Measurements from ENCODE around the gene C1QTNF9B. TPM values are rescaled to one million over a fixed set of nuclear protein-coding genes. Genes with fewer than 3 reads are reported as not detected.

Gene C1QTNF9B
- total and polyA plus RNA-seq, 2 of the 13 experiments (the other 11 are each of a cell fraction or from before 2014, with no cell fraction given) = not detected

DNA sequence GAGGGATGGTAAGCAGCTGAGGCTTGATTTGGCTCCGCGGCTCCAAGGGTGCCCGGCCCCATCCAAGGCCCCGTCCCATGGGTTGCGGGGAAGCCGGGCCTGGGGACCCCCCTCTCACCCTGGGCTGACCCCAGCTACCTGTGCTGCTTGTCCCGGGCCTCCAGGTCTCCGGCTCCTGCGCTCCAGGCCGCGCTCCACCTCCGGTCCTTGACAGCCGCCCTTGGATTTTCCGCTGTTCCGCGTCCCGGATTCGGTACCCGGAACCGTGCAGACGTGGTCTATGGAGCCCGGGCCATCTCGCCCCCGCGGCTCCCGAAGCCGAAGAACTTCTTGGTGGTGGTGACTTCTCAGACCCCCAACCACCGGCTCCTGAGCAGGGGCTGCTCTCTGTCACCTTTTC, 48.3 kb upstream of the C1QTNF9B start:
- no peaks in the 10 kb centered on the region for H3K79me2 ChIP-seq (ENCODE audit: insufficient read depth, low read length)
- TF ChIP-seq, protein P1, sequence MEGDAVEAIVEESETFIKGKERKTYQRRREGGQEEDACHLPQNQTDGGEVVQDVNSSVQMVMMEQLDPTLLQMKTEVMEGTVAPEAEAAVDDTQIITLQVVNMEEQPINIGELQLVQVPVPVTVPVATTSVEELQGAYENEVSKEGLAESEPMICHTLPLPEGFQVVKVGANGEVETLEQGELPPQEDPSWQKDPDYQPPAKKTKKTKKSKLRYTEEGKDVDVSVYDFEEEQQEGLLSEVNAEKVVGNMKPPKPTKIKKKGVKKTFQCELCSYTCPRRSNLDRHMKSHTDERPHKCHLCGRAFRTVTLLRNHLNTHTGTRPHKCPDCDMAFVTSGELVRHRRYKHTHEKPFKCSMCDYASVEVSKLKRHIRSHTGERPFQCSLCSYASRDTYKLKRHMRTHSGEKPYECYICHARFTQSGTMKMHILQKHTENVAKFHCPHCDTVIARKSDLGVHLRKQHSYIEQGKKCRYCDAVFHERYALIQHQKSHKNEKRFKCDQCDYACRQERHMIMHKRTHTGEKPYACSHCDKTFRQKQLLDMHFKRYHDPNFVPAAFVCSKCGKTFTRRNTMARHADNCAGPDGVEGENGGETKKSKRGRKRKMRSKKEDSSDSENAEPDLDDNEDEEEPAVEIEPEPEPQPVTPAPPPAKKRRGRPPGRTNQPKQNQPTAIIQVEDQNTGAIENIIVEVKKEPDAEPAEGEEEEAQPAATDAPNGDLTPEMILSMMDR (CRISPR knock-in tag; IDR thresholded peaks at IDR 0.05) = no peak
- TF ChIP-seq POLR2AphosphoS5 (IDR thresholded peaks at IDR 0.05; ENCODE audit: low read depth, low read length) (no peak), CERS6 (CRISPR knock-in tag; IDR thresholded peaks at IDR 0.05) (no peak), TAF15 (IDR thresholded peaks at IDR 0.05; ENCODE audit: low read depth, low read length, poor library complexity, severe bottlenecking) (no peak), ZNF75D (CRISPR knock-in tag; IDR thresholded peaks at IDR 0.05; ENCODE audit: borderline replicate concordance) (no peak), XBP1 (CRISPR knock-in tag; IDR thresholded peaks at IDR 0.05) (no peak), NAIF1 (CRISPR knock-in tag; IDR thresholded peaks at IDR 0.05; ENCODE audit: borderline replicate concordance) (no peak), RORA (CRISPR knock-in tag; IDR thresholded peaks at IDR 0.05) (no peak), GMEB2 (CRISPR knock-in tag; IDR thresholded peaks at IDR 0.05; ENCODE audit: low read depth) (no peak), ZNF639 (CRISPR knock-in tag; conservative IDR thresholded peaks at IDR 0.05) (no peak), ZFP91 (CRISPR knock-in tag; IDR thresholded peaks at IDR 0.05; ENCODE audit: borderline replicate concordance) (no peak)
- 60% methylated on average over 24 of the region's 28 CpGs for WGBS (ENCODE audit: low lambda C conversion rate)
- in situ Hi-C loops (cut with HindIII; ENCODE audit: extremely low pct_ligation_motif_present, low pct_unique_long_range_greater_than_20kb) = no loop called here
- peaks cover 0 to 4% of the 10 kb centered on the region in 2 experiments; a peak in 1 of 5 replicates for H3K27me3 ChIP-seq (ENCODE audit: control insufficient read depth in 1 of 2, insufficient read depth in 2 of 2, low read length in 2 of 2)
- ChIA-PET POLR2A (no interaction called here), CTCF (ENCODE audit: low intra/inter-chr PET ratio, low total read pairs) (no interaction called here)
- H3K9ac ChIP-seq (ENCODE audit: insufficient read depth, low read depth, low read length) = no peak overlapping the region
- no peaks in the 10 kb centered on the region for H3K36me3 ChIP-seq (replicated peaks in 1 of 2; ENCODE audit: control insufficient read depth in 1 of 2, insufficient read depth in 2 of 2, low read length in 2 of 2)
- no peak overlapping the region for H3K4me2 ChIP-seq (ENCODE audit: low read depth, low read length)
- H3K4me3 ChIP-seq (replicated peaks in 1 of 3; ENCODE audit: insufficient read depth in 1 of 3, low read depth in 2 of 3, low read length in 3 of 3) = no peak overlapping the region
- no peaks in the 10 kb centered on the region for H4K20me1 ChIP-seq (ENCODE audit: insufficient read depth, low read length)
- H3K9me3 ChIP-seq (ENCODE audit: low read length) = no peaks in the 10 kb centered on the region
- H3K4me1 ChIP-seq (ENCODE audit: insufficient read depth, low read length) = no peaks in the 10 kb centered on the region
- ATAC-seq = no peak
- intact Hi-C loops (cut with micrococcal nuclease; ENCODE audit: unreplicated experiment) = no loop called here
- H3K27ac ChIP-seq (ENCODE audit: extremely low read length, insufficient read depth, low read length) = no peak overlapping the region
- no peak for FAIRE-seq
- no peak for DNase-seq (ENCODE audit: low spot score)
- H2AFZ ChIP-seq (ENCODE audit: low read length) = no peak overlapping the region
- no TSS peak for BruUV-seq (replicated peaks)

Data from HepG2 (cell line).